Lower leg skin (tissue), 4 donors: ENCODE results near the gene ECM2. TPM values are rescaled to one million over a fixed set of nuclear protein-coding genes. Genes with fewer than 3 reads are reported as not detected.

Source experiments
- DNase-seq, 2 donors: peaks; one replicate each; pipeline ENCODE4 v3.0.0-alpha.2; 2019; ENCODE audit warnings: low spot score in 2 of 2
- H3K4me3 ChIP-seq: fragments of 200-600 bp; sonication (generic); 2 replicates; pipeline ENCODE4 v1.5.1; 2017; ENCODE audit warnings: mild to moderate bottlenecking, low read depth; ENCODE audit not compliant: poor library complexity, severe bottlenecking
- CTCF ChIP-seq, 3 donors: fragments of 450-650 bp; IDR thresholded peaks; one replicate each; pipeline ENCODE4 v1.5.1; 2016; ENCODE audit warnings: antibody characterized with exemption in 3 of 3, mild to moderate bottlenecking in 3 of 3, moderate library complexity in 2 of 3
- POLR2A ChIP-seq, 2 donors: fragments of 450-650 bp; IDR thresholded peaks; one replicate each; pipeline ENCODE4 v1.6.1; 2016 to 2017; ENCODE audit warnings: antibody characterized with exemption in 2 of 2, mild to moderate bottlenecking in 1 of 2, moderate library complexity in 1 of 2
- WGBS, 2 donors: methylation state at CpG; one replicate each; pipeline ENCODE4 v1.1.5; 2018; 5-methylcytosine and 5-hydroxymethylcytosine counted together
- intact Hi-C: fragments of 100-400 bp; cut with DNase I; formaldehyde crosslinking; loops from one replicate; pipeline ENCODE4 v1.15.0; 2023; ENCODE audit warnings: low total_unique reads
- total RNA-seq, 4 donors: library from RNA; depleted of rRNA; stranded (reverse); fragments of >200 nt; gene quantifications; one replicate each; pipeline ENCODE4 v1.1.0, GENCODE V29; 2016

ECM2 gene
- total RNA-seq, 4 donors from 2014 or later = 2.4 to 10.1 (median 3.8) TPM

GRCh38 chr9:92467511-92467910 is 68.3 kb downstream of the ECM2 start:
- TF ChIP-seq CTCF (IDR thresholded peaks at IDR 0.05) = no peak
- no peak for TF ChIP-seq POLR2A (IDR thresholded peaks at IDR 0.05)
- WGBS, 2 donors = 55% methylated on average over 2 of the region's 2 CpGs
- no peak overlapping the region for H3K4me3 ChIP-seq
- no peak for DNase-seq
- intact Hi-C loops = no loop called here

GRCh38 chr9:92467041-92467440 is 68.7 kb downstream of the ECM2 start:
- intact Hi-C loops = no loop called here
- DNase-seq = no peak

GRCh38 chr9:92463984-92464383 is 71.8 kb downstream of the ECM2 start:
- intact Hi-C loops = no loop called here
- no peak overlapping the region for H3K4me3 ChIP-seq
- TF ChIP-seq POLR2A (IDR thresholded peaks at IDR 0.05) = no peak
- TF ChIP-seq CTCF (IDR thresholded peaks at IDR 0.05) = no peak
- WGBS, 2 donors = 50 to 56% methylated on average over 3 of the region's 3 CpGs
- no peak for DNase-seq

More at GRCh38 chr9:92467041-92467440, 68.7 kb downstream of the ECM2 start:
- 57 to 73% methylated on average over 1 of the region's 1 CpG for WGBS, 2 donors
- no peak overlapping the region for H3K4me3 ChIP-seq
- TF ChIP-seq POLR2A (IDR thresholded peaks at IDR 0.05) (no peak), CTCF (IDR thresholded peaks at IDR 0.05) (no peak)

GRCh38 chr9:92463387-92463786 is 72.4 kb downstream of the ECM2 start:
- intact Hi-C loops = no loop called here

GRCh38 chr9:92457576-92457975 is 78.2 kb downstream of the ECM2 start:
- 97% methylated on average over 4 of the region's 4 CpGs for WGBS, 2 donors
- H3K4me3 ChIP-seq = no peak overlapping the region
- no peak for TF ChIP-seq CTCF (IDR thresholded peaks at IDR 0.05)
- TF ChIP-seq POLR2A (IDR thresholded peaks at IDR 0.05) = no peak
- DNase-seq = no peak
- intact Hi-C loops = no loop called here

More at GRCh38 chr9:92463387-92463786, 72.4 kb downstream of the ECM2 start:
- TF ChIP-seq CTCF (IDR thresholded peaks at IDR 0.05) (no peak), POLR2A (IDR thresholded peaks at IDR 0.05) (no peak)
- no peak for DNase-seq
- no peak overlapping the region for H3K4me3 ChIP-seq

GRCh38 chr9:92455217-92455616 is 80.6 kb downstream of the ECM2 start:
- intact Hi-C loops = no loop called here
- DNase-seq = no peak
- WGBS, 2 donors = 91 to 93% methylated on average over 3 of the region's 3 CpGs
- H3K4me3 ChIP-seq = no peak overlapping the region
- TF ChIP-seq CTCF (IDR thresholded peaks at IDR 0.05) = no peak
- no peak for TF ChIP-seq POLR2A (IDR thresholded peaks at IDR 0.05)
